ENCODE data around the gene DDX59.
"Not testable (repeated sequence)": the region's sequence is repeated elsewhere in the genome, so short reads cannot be mapped to it uniquely, and the experiment has no call there.

Gene DDX59

DNA sequence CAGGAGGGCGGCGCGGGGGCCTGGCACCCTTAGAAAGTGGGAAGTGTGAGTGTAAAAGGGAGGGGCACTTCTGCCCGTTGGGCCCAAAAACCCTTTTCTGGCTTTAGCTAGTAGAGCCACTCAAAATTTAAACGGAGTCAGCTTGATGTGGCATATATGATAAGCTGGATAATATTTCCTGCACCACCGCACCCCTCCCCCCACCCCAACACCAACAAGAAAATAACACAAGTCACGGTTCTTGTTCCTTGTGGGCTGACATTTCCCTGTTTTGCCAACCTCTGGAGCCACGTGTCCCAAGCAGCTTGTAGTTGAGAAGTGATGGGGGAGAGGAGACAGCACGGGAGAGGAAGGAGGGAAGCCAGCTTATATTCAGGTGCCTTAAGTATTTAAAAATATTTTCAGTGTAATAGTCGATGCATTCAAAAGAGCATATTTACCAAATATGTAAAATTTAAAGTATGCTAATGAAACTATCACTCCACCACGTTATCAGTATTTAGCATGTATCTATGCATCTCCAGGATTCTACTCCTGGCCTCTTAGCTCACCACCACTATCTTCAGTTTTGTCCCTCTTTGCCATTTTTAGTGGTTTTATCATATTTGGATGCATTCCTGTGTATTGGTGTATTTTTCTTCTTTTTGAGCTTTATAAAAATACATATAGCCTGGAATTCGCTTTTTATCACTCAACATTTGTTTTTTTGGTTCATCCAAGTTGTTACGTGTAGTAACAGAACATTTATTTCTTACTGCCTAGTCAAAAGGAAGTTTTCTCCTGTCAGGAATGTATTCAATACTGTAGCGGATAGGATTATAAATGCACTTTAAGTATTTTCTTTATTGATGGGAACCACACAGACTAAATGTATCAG is 773 bp upstream of the DDX59 start:
- DNase-seq = peak; percentile 59

DNA sequence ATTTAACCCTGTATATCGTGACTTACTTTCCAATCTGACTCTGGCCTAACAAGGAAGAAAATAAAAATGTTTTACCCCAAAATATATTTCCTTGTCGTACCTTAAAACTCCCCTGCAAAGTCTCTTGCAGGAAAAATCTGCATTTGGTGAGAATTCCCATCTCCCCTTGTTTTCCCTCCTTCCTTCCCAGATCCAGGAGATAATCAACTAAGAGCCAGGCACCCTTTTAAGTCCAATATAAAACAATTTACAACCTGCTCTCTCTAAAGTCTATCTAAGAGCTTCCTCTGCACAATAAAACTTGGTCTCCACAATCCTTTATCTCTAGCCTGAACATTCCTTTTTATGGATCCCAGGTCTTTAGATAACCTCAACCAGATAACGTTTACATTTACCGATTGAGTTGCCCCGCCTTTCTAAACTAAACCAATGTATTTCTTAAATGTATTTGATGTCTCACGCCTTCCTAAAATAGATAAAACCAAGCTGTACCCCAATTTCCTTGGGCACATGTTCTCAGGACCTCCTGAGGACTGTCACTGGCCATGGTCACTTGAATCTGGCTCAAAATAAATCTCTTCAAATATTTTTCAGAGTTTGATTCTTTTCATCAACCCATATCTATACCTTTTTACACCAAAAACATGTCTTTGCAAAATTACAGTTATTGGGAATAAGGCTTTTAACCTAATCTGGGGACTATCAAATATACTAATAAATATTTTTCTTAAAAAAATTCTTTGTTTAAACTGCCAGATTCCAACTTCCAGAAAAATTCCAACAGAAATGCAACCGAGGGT is 993 bp downstream of the DDX59 start:
- DNase-seq = no peak

DNA sequence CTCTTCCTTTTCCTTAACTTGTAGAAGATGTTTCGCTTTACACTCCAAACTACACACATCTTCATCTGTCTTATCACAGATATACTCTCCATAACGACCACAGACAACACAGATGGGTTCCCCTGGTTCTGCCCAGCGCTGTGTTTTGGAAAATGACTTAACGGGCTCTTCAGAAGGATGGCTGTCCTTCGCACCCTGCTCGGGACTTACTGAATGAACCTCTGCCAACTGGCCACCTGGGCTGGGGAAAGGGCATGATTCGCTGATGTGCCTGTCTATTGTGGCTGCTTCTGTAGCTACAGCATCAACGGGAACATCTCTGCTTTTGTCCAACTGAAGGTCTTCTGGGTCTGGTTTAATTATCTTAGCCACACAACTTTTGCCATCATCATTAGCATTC is 3.4 kb downstream of the DDX59 start:
- no peak for DNase-seq

DNA sequence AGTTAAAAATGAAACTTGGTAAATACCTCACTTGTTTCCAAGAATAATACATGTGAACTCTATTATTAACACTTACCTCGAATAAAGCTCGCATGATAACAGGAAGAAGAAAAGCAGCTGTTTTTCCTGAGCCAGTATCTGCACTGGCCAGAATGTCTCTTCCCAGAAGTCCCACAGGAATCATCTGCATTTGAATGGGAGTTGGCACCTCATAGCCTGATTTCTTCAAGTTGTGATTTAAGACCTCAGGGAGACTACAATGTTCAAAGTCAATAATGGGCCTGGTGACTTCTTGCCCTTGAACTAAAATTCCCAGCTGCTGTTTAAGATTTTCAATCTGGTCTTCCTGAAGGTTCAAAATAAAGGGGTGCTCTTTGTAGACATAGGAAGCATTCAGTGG is 3.8 kb downstream of the DDX59 start:
- no peak for DNase-seq

DNA sequence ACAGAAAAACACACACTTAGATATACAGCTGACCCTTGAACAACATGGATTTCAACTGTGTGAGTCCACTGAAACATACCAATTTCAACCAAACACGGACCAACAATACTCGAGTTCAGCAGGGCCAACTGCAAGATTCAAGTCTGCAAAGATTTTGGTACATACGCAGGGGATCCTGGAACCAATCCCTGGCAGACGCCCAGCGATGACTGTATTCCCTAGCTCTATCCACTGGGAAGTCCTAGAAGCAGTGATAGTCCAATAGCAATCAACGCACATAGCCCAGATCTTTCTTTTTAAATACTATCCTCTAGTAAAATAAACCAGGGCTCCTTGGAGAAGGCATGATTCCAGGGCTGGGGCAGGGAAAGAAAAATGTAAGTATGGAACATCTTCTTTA is 9.0 kb downstream of the DDX59 start:
- no peak for DNase-seq

DNA sequence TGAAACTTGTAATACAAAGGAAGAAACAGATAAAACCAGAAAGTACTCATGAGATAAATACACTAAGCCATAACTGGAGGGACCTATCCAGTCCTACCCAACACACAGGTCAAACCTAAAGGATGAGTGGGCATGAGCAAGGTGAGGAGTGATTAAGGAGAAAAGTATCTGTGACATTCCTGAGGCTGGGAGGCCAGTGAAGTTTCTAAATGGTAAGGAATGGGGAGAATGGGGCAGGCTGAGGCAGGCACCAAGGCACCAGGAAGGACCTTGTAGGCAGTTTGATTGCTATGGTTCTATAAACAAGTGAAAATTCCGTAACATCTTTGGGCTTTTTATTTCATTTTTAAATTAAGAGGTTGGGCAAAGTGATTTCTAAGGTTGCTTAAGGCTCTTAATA is 10.4 kb downstream of the DDX59 start:
- no peak for DNase-seq

DNA sequence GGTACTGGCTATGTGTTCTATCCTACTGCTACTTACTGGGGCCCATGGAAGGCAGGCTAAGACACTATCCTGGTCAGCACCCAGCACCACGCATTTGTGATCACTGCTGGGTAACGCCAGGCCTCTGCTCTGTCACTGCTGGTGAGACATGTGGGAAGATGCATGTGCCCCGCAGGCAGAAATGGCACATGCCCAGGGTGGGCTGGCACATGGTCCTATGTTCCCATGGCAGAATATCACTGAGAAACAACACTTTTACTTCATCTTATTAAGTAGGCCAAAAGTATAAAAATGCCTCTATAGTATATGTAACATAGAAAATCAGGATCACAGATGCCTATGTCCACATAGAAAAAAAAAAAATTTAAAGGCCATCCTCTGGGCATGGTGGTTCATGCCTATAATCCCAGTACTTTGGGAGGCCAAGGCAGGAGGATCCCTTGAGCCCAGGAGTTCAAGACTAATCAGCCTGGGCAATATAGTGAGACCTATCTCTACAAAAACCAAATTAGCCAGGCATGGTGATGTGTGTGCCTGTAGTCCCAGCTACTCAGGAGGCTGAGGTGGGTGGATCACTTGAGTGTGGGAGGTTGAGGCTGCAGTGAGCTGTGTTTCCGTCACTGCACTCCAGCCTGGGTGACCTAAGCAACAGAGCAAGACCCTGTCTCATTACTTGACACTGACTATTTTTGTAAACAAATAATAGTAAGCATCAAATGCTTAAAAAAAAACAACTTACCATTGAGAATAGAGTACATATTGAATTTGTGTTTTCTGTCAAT is 11.5 kb downstream of the DDX59 start:
- no peak for DNase-seq

DNA sequence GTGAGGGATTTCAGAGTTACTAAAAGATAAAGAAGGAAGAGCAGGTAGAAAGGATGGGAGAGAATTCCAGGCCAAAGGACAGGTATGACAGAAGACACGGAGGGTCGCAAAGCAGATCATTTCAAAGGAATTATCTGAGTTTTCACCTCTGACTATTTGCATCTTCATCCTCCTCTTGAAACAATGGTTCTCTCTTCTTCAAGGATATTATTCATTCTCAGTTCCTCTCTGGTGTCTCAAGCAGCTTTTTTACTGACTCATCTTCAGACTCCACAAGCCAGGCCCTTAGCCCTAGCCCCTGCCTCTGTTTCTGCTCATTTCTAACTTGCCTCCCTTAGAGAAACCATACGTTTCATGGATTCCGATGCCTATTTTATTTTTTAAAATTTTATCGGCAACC is 15.0 kb downstream of the DDX59 start:
- no peak for DNase-seq

DNA sequence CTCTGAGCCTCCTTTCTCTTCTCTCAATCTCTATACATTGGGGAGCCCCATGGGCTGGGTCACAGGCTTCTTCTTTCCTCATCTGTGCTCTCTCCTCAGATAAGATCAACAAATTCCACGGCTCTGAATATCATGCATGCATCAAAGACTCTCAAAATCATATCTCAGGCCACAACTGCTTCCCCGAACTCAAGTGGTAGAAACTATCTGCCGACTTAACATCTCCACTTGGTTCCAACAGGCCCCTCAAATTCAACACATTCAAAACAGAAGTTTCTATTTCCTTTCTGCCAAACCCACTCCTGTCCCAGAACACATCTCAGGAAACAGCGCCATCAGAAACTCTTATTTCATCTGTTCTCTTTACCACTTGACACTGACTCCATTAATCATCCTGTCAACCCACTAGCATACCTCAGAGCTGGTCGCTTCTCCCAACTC is 16.7 kb downstream of the DDX59 start:
- DNase-seq = no peak

DNA sequence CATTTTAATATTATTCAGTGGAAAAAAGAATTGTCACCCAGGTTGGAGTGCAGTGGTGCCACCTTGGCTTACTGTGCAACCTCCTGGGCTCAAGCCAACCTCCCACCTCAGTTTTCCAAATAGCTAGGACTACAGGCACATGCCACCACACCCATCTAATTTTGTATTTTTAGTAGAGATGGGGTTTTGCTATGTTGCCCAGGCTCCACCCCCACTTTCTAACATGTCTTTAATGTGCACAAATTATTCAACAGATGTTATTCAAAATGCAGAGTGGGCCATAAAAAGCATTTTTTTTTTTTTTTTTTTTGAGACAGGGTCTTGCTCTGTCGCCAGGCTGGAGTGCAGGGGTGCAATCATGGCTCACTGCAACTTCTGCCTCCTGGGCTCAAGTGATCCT is 17.3 kb downstream of the DDX59 start:
- no peak for DNase-seq

DNA sequence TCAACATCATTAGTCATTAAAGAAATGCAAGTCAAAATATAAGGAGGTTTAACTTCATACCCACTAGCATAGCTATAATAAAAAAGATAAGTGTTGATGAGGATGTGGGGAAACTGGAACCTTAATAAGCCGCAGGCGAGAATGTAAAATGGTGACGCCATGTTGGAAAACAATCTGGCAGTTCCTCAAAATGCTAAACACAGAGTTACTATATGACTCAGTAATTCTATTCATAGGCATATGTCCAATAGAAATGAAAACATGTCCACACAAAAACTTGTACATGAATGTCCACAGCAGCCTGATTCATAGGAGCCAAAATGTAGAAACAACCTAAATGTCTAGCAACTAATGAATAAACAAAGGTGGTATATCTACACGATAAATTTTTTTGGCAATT is 23.2 kb downstream of the DDX59 start:
- DNase-seq = no peak

DNA sequence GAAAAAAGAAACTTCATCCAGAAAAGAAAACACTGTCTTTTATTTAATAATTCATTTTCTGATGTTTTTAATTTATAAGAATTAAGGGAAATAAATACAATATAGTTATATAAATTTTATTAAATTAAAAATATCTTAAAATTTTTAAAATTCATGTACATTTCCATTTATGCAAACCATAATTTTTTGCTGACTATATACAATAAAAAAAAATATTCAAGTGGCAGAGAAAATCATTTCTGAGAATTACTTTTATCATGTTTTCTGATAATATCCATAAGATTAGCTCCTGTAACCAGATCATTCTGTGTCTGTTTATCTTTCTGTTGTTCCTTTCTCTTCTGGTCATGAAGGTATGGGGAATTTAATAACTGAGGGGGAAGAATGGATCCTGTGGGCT is 25.7 kb downstream of the DDX59 start:
- no peak for DNase-seq

DNA sequence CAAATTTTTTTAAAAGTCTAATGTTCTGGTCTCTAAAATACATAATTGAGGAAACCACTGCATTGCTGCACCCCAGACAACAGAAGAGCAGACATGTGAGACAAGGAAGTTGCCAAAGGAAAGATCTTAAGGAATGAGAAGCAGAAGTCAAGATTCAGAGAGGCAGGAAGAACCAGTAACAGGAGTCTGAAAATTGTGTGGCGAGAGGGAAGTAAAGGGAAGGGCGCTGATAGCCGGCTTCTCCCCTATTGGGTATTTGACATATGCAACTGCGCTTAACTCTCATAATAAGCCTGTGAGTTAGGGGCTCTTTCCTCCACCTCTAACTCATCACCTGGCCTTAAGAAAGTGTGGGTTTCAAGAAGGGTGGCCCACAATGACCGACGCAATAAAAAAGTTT is 27.2 kb downstream of the DDX59 start:
- no peak for DNase-seq

DNA sequence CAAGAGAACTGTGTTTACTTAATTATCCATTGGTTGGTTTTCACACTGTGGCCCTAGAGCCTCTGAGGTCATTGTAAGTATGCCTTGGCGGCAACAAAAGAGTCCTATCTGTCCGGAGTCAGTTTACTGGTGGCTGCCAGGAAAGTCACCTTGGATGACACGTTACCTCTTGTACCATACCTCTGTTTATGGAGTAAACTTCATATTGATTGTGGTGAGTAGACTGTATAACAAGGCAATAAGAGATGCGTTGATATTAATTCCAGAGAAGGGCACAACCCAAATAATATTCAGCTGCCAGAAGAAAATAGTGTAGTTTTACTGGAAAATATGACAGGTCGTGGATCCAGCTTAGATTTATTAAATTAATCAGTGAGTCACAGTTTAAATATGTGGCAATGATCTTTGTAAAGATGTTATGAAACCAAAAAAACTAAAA is 28.7 kb downstream of the DDX59 start:
- no peak for DNase-seq

DNA sequence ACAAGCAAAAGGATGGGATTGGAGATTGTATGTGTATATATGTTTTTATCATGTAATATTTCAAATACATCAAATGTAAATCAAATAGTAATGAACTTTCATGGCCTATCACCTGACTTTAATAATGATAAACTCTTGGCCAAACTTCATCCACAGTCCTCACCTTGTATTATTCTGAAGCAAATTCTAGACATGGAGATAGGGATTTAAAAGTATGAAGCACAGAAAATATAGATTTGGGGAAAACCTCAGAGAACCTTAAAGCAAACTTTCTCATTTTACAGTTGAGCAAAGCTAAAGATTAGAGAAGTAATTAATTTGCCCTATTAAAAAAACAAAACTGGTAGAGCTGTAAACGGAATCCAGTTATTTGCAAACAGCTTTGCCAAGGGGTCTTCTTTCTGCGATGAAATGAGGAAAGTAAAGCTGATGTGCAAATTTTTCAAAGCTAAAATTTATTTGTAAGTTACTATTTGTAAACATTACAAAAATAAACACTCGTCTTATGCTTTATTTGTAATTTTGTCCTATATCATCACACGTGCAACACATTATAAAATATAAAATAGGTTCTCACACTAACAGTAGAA is 29.2 kb downstream of the DDX59 start:
- DNase-seq = no peak

DNA sequence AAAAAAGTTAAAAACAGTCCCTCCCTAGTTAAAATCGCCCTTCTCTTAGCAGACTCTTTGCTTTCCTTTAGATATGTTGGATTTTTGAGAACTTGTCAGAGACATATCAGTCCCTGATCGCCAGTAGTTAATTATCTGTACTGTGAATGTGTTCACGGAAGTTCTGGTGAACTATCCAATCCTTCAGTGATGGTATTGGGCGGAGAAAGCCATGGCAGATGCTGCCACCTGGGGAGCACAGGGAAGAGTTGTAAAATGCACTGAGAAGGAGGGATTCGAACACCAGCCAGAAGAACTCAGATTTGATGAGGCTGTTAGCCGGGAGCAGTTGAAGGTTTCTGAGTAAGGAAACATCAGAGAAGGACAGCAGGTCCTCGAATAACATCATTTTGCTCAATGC is 31.6 kb downstream of the DDX59 start:
- DNase-seq = no peak

DNA sequence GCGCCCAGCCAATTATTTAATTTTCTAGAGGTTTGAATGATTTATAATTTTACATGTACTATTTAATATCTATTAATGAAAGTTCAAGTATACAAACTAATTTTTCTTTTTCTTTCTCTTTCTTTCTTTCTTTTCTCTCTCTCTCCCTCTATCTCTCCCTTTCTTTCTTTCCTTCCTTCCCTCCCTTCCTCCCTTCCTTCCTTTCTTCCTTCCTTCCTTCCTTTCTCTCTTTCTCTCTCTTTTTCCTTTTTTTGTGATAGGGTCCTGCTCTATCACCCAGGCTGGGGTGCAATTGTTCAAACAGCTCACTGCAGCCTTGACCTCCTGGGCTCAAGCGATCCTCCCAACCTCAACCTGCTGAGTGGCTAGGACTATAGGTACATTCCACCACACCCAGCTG is 33.0 kb downstream of the DDX59 start:
- no peak for DNase-seq

DNA sequence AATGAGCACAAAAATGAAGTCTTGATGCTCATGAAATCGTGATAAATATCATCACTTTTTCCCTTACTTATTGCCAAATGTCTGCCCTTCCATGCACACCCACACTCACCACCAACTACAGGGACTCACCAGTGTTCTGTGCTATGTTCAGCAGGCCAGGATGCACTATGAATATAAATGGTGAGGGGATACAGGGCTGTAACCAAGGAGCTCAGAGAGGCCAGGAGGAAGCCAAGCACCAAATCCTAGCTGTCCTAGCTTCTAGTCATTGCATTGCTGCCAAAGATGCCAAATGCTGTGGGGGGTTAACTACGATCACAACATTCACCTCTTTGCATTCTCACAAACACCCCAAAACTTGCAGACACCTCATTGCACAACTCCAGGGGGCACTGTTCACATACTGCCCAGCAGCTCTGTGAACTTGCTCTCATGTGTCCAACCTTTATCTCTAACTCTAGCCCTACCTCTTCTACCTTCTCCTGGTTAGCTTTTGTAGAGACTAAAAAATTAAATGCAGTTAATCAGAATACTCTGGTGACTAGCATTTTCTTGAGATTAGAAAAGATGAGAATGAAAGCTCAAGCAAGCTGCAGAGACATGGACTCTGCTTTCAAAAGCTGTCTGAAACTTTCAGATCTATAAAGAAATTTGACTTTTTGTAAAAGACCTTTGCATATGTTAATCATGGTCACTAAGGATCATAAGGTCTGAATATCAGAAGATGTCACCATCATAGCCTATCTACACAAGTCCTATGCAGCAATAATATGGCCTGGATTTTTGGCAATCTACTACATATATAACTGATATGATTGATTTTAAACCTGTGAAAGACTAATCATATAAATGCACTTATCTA is 35.2 kb downstream of the DDX59 start:
- no peak for DNase-seq

DNA sequence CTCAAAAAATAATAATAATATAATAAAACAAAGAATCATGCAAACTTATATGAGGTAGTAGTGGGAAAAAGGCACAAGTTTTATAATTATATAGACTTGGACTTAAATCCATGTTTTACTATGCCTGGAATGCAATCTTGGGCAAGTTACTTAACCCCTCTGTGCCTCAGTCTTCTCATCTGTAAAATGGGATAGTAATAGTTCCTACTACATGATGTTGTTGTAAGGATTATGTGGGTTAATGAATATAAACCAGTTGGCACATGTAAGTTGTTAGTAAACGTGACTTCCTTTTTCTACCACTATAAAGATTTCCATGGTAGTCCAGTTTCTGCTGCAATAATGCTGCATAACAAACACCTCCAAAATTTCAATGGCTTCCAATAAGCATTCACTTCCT is 38.3 kb downstream of the DDX59 start:
- DNase-seq = no peak

DNA sequence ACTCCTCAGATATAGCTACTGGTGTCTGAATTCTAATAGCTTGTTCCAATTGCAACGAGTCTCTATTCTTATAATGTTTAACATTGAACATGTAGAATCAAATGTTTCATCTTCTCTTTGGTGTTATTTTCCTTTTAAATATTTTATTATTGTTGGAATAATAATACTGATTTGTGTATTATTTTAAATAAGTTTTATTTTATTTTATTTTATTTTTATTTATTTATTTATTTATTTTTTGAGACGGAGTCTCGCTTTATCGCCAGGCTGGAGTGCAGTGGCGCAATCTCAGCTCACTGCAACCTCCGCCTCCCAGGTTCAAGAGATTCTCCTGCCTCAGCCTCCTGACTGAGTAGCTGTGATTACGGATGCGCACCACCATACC is 39.2 kb downstream of the DDX59 start:
- DNase-seq = not testable (repeated sequence)

DNA sequence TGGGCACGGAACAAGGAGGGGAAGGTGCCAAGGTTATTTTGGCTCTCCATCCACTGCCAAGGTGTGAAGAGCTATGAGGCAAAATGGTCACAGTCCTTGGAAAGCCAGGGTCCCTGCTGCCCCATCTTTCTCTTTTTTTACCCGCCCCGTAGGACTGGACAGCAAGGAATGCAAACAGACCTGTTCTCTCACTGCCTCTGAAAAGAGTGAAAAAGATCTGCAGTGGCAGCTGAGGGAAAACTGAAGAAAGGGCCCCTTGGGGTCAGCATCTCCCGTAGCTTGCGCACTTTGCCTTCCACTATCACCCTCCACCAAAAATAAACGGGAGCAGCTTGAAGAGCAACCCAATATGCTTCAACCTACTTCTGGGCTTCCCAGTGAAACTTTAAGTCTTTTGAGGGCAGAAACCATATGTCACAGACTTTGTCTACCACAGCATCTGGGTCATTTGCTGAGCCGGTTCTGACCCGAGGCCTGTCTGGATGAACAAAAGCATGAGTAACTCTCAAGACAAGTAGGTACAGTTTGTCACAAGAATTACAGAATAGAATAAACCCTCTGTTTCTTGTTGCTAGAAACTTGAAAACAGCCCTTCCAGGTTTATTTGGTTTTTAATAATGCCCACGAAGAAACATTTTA is 39.7 kb downstream of the DDX59 start:
- no peak for DNase-seq
